Measurements from ENCODE around the gene XRN2.

GRCh38 chr20:21325296-21325695, 22.2 kb downstream of the XRN2 start:
- TF ChIP-seq POLR2A (IDR thresholded peaks at IDR 0.05; ENCODE audit: low read length) (no peak), GATA1 (IDR thresholded peaks at IDR 0.05; ENCODE audit: low read depth, low read length) (no peak)

Measured in erythroblast (primary cell).